GM19438 (cell line): ENCODE measurements around the gene BCOR.

ENCODE experiments used
- ATAC-seq: cut with Tn5 transposase; IDR thresholded peaks from one replicate; pipeline ENCODE4 v1.9.1; 2021; ENCODE audit warnings: low read depth; ENCODE audit not compliant: unreplicated experiment

The BCOR gene

DNA sequence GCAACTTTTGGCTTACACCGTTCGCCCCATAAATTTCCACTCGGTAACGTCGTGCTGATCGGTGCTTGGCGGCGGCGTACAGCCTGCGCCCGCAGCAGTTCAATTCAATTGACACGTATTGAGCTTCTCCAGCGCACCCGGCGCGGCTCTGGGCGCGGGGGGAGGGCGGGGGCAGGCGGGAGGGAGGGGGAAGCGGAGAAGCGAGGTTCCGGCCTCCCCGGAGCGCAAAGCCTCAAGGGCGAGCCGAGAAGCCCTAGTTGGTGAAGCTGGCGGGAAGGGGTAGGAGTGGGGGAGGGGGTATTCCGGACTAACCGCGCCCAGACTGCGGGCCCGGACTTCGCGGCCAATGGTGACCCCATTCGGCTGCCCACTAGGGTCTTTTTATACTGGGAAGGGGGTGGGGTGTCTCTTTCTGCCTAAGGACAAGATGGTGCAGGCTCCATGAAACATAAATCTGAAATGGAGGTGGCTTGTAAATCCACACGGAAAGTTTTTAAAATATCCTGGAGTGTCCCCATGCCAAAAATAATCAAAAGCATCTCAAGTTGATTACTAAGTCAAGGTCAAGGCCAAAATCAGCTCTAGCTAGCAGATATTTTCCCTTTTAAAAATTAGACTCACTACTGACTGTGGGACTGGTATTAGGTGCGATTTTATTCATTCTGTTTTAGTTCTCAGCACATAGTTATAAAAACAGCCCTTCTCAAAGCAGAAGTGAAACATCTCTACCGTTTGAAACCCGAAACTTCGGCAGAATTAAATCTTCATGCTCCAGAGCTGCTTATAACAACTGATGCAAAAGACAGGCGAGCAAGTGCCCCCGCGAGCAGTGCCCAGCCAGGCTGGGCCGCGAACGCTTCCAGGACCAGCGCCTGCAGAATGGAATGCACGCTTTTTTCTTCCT is 1.5 kb upstream of the BCOR start:
- peak; percentile 37 for ATAC-seq

GRCh38 chrX:40098264-40099054 is 701 bp upstream of the BCOR start:
- no peak for ATAC-seq

DNA sequence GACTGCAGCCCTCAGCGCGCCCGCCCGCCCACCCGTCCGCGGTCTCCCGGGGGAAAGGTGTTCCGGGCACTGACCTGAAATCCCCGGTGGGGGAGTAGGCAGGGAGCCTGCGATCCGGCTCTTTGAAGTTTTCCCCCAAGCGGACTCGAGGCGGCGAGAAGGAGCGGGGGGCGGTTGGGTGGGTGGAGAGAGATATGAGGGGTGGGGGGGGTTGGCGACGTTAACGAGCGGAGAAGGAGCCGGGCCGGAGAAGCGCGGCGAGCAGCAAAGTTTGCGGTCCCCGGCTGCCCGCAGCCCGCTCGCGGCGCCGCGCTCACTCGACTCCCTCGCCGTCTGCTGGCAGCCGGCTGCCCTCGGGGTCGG is 636 bp downstream of the BCOR start:
- ATAC-seq, result no peak

DNA sequence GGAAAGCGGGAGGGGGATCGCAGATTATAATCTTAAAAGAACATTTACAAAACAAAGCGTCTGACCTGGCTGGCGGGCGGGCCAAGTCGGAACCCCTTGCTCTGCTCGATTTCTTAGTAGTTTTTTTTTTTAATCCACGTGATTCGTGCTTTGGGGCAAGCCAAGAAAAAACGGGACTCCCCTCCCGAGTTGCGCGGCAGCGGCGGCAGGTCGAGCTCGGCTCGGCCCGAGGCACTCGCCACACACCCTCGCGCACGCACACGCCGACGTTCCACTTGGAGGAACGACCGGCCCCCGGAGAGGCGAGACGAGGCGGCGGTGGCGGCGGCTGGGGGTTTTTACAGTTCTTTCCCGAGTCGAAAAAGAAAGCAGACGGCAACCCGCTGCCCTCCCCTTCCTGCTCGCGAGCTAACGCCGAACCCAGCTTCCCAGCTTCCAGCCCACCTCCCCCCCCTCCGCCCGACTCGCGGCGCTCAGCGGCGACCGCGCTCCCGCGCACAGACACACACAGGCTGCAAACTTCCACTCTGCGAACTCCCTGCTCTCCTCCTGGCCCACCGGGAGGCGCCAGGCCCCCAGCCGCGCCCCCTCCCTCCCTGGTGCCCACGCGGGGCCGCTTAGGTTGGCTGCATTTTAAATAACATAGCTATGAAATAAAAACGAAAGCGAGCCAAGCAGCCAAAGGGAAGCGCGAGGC is 1.2 kb downstream of the BCOR start:
- ATAC-seq, result no peak

DNA sequence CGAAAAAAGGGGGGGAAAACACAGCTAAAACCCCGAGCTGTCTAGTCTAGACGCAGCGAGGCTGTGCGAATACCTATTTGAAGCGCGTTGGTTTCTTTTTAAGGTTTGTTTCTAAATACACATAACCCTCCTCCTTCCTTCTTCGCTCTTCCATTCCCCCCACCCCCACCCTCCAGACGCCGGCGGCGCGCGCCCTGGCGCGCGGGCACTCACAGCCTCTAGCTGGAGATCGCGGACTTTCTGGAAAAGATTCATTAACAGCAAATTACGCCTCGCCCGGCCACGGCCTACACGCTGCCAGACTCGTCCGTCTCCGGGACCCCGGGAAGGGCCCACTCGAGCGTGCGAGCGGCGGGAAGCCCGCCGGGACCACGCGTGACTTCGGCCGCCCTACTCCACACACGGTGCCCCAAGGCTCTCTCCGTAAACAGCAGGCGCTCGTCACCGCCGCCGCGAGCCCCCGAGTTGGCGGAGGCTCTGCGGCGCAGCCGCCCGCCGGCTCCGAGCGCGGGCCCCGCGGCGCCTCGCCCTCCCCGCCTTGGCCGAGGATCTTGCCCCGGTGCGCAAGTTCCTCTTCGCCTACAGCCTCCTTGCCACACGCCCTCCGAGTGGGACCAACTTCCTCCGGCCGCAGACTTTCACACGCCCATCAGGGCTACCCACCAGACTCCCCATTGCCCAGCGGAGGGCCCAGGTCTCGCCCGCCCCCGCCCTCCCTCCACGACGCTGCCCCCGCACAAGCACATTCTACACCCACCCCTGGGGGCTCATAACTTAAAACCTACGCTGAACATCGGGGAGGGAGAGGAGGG is 2.0 kb downstream of the BCOR start:
- no peak for ATAC-seq

GRCh38 chrX:40094900-40095582 is 2.7 kb downstream of the BCOR start:
- ATAC-seq, result no peak

DNA sequence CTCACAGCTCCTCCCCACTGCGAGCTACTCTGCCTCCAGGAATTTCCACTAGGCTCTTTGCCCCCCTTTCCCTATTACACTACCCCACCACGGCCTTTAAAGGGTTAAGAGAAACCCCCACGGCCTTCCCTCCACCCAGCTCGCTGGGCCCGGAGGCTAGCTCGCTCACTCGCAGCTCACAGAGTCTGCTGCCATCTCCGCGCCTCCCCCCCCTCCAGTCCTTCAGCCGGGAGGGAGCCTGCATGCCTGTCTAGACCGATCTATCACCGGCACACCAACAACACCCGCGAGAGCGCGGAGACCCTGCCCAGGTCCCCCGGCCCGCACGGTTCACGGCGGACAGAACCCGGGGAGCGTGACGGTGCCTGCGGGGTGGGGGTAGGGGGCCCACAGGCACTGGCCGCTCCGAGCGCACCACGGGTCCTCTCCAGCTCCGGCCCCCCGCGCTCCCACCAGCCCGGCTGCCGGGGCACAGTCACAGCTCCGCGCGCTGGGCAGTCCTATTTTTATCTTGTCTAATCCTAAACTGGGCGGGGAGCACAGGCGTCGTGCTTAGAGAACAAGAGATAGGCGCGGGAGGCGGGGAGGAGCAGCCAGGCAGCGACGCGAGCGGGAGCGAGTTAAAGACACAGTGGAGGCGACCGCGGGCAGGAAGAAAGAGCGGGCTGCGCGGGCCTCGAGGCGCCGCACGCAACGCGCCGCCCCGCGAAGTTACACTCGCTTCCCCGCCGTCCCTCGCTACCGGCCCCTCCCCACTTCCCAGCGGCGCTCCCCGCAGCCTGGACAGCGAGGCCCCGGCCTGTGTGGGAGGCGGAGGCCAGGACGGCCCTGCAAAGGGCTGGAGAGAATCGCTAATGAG is 3.5 kb downstream of the BCOR start:
- no peak for ATAC-seq

DNA sequence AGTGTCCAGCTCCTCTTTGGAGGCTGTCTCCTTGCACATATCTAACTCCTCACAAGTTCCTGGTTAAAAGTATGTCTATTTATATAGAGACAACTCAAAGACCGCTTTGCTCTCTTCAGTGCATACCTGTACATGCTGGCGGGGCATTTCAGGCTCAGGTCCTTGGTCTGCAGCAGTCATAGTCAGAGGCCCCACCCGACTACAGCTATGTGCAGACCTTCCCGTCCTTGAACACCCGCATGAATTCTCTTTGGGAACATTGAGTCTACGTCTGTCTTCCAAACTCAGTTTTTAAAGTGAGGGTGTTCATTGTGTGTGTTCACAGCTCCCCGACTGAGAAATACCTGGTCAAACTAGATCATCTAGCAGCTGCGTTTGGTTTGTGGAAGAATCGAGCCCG is 4.2 kb downstream of the BCOR start:
- ATAC-seq, result no peak

GRCh38 chrX:40092808-40093435 is 4.8 kb downstream of the BCOR start:
- ATAC-seq, result no peak

DNA sequence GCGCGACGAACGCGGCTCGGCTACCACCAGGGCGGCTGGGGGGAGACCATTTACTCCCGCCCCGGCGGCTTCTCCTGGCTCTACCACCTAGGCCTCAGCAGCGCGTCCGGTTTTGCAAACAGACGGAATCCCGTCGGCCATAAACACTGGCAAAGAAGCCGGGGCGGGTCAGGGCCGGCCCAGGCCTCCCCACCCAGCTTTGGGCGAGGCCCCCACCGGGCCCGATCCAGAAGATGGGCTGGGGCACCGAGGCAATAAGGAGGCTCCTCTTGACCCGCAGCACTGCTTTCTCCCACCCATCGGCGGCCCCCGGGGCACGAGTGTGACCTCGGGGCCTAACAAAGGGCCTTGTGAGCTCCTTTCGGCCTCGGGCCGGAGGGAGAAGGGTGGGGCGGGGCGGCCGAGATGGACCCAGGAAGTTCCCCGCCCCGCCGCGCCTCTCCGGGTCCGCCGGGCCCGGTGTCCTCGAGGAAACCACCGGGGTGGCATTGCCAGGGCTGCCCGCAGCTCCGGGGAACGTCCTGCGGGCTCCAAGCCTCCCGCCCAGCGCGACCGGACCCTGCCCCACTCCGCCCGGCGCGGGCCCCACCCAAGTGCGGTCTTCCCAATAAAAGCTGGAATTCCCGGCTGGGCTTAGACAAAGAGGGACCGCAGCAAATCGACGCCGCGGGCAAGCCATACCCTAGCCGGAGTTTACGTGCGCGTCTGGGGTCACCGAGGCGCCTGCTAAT is 5.9 kb downstream of the BCOR start:
- no peak for ATAC-seq

DNA sequence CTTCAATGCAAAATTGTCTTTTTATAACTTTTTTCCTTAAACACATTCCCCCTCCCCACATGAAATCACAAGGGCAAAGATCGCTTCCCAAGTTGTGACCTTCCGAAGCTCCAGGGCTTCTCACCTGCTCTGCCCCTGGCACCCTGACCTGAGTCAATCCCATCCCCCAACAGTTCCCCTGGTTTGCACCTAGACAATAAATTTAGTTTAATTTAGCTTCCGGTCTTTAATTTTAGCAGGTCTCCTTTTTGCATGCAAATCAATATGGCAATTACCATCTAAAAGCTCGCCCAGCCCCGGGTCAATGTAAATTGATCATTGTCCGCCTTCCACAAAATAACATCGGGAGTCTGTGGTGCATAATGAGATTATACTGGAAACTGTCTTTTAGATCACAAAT is 6.8 kb downstream of the BCOR start:
- ATAC-seq, result no peak

GRCh38 chrX:40090050-40090804 is 7.5 kb downstream of the BCOR start:
- no peak for ATAC-seq

DNA sequence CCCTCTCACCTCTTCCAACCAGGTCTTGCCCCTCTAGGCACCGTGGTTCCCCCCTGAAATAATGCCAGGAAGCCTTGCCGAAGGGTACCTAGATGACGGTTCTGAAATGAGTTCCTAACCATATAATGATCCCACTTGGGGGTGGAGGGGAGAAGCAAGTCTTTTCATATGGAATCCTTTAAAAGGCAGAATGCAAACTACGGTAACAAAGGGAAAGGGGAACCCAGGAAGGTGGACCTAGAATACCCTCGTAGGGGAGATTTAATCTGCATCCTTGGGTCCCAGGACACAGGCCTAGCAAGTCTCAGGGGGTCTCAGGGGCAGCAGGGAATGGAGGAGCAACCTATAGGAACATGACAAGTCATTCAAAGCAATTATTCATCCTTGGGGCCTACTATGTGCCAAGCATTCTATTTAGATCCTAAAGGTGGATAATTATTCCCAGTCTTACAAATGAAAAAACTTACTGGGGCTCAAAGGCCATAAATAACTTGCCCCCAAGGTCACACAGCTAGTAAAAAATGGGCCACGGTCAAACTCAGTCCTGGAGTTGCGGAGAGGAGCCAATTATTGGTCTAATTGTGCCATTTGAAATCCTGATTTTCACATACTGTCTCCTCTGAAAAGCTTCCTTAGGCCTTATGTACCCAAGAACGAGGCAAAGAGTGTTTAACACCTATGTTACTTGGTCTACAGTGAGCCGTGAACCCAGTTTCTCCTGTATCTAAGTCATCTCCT is 8.8 kb downstream of the BCOR start:
- ATAC-seq, result no peak

GRCh38 chrX:40088299-40088625 is 9.5 kb downstream of the BCOR start:
- no peak for ATAC-seq

DNA sequence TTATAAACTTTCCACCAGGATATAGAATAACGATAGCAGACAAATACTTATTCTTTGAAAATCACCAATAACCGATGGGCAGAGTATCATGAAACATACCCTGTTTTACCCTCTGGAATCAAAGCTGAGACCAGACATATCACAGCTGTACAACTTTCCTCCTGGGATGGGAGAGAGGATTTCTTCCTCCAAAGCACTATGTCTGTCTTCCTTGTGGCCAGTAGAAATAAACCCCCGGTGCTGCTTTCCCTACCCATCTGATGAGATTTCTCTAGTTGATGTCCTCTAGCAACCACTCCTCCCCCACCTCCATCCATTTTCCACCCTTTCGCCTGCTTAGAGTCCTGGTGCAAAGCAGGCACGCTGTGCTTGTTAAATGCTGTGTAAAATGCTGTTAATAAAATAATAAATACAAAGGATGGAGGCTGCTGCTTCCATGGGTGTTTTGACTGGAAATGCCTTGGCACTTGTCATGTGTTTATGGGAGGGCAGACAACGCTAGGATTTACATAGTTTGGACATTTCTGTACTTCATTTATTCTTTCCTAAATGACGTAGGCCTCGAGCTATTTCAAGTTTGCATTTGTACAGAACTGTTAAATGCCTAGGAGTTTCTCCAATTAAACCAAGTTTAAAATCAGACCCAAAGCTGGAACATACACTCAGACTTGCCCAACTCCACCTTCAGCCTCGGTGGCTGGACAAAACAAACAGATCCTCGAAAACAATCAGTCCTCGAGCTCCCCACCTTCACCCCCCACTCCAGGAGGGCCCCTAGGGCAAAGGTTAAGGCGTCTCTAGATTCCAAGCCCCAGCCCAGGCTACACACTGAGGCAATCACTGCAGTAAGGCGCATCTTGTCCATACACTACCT is 10.1 kb downstream of the BCOR start:
- ATAC-seq, result no peak
